Duodenal mucosa (tissue), 2 donors: ENCODE data around the gene IL3.

Source experiments
- H3K27ac ChIP-seq: one replicate; pipeline ENCODE4 v1.7.0; 2013; ENCODE audit warnings: low read depth, low read length
- H3K27me3 ChIP-seq, 2 donors: one replicate each; pipeline ENCODE4 v1.7.0; 2013; ENCODE audit warnings: low read length in 2 of 2, control low read depth in 1 of 2; ENCODE audit not compliant: insufficient read depth in 2 of 2, control insufficient read depth in 1 of 2
- H3K36me3 ChIP-seq, 2 donors: one replicate each; pipeline ENCODE4 v1.7.0; 2013; ENCODE audit warnings: low read length in 2 of 2, control low read depth in 1 of 2; ENCODE audit not compliant: insufficient read depth in 2 of 2, control insufficient read depth in 1 of 2
- H3K4me1 ChIP-seq, 2 donors: one replicate each; pipeline ENCODE4 v1.7.0; 2013; ENCODE audit warnings: low read length in 2 of 2, control low read depth in 1 of 2; ENCODE audit not compliant: insufficient read depth in 2 of 2, control insufficient read depth in 1 of 2
- H3K4me3 ChIP-seq, 2 donors: one replicate each; pipeline ENCODE4 v1.7.0; 2013; ENCODE audit warnings: low read length in 2 of 2, low read depth in 1 of 2
- H3K9ac ChIP-seq, 2 donors: one replicate each; pipeline ENCODE4 v1.7.0; 2013; ENCODE audit warnings: low read length in 2 of 2, low read depth in 1 of 2
- H3K9me3 ChIP-seq, 2 donors: one replicate each; pipeline ENCODE4 v1.7.0; 2013; ENCODE audit warnings: low read length in 2 of 2, control low read depth in 1 of 2; ENCODE audit not compliant: control insufficient read depth in 1 of 2

IL3 gene

GRCh38 chr5:132089363-132089762 lies 28.9 kb downstream of the IL3 start:
- Histone ChIP-seq H3K27ac (no peak overlapping the region), H3K4me3 (no peak overlapping the region), H3K9me3 (no peaks in the 10 kb centered on the region), H3K4me1 (peaks cover 4 to 6% of the 10 kb centered on the region in 2 donors), H3K27me3 (no peaks in the 10 kb centered on the region), H3K36me3 (no peaks in the 10 kb centered on the region), H3K9ac (no peak overlapping the region)

GRCh38 chr5:132090107-132090506 lies 29.7 kb downstream of the IL3 start:
- Histone ChIP-seq H3K27ac (no peak overlapping the region), H3K27me3 (no peaks in the 10 kb centered on the region), H3K9ac (no peak overlapping the region)

GRCh38 chr5:132093271-132093670 lies 32.8 kb downstream of the IL3 start:
- no peaks in the 10 kb centered on the region for H3K36me3 ChIP-seq
- H3K27me3 ChIP-seq: no peaks in the 10 kb centered on the region
- no peak overlapping the region for H3K9ac ChIP-seq
- H3K4me3 ChIP-seq: no peak overlapping the region
- H3K4me1 ChIP-seq: no peaks in the 10 kb centered on the region
- H3K9me3 ChIP-seq: no peaks in the 10 kb centered on the region
- no peak overlapping the region for H3K27ac ChIP-seq

More at GRCh38 chr5:132090107-132090506, 29.7 kb downstream of the IL3 start:
- H3K9me3 ChIP-seq: no peaks in the 10 kb centered on the region
- no peaks in the 10 kb centered on the region for H3K36me3 ChIP-seq
- H3K4me3 ChIP-seq: no peak overlapping the region
- peaks cover 4 to 6% of the 10 kb centered on the region in 2 donors for H3K4me1 ChIP-seq

GRCh38 chr5:132094393-132095076 lies 34.1 kb downstream of the IL3 start:
- no peaks in the 10 kb centered on the region for H3K4me1 ChIP-seq
- H3K27me3 ChIP-seq: no peaks in the 10 kb centered on the region
- H3K9me3 ChIP-seq: no peaks in the 10 kb centered on the region
- H3K36me3 ChIP-seq: no peaks in the 10 kb centered on the region
- H3K9ac ChIP-seq: no peak overlapping the region
- no peak overlapping the region for H3K4me3 ChIP-seq
- no peak overlapping the region for H3K27ac ChIP-seq

- Histone ChIP-seq H3K4me3 (no peak overlapping the region), H3K36me3 (no peaks in the 10 kb centered on the region), H3K9me3 (no peaks in the 10 kb centered on the region), H3K27me3 (no peaks in the 10 kb centered on the region), H3K9ac (no peak overlapping the region), H3K27ac (no peak overlapping the region), H3K4me1 (no peaks in the 10 kb centered on the region)
Measured at GRCh38 chr5:132095077-132095410, 34.6 kb downstream of the IL3 start.

GRCh38 chr5:132095424-132095972 lies 35.0 kb downstream of the IL3 start:
- no peak overlapping the region for H3K27ac ChIP-seq
- H3K9me3 ChIP-seq: no peaks in the 10 kb centered on the region
- H3K36me3 ChIP-seq: no peaks in the 10 kb centered on the region
- H3K4me3 ChIP-seq: no peak overlapping the region
- no peaks in the 10 kb centered on the region for H3K27me3 ChIP-seq
- H3K4me1 ChIP-seq: no peaks in the 10 kb centered on the region
- H3K9ac ChIP-seq: no peak overlapping the region

- H3K36me3 ChIP-seq: no peaks in the 10 kb centered on the region
- H3K9ac ChIP-seq: no peak overlapping the region
- no peaks in the 10 kb centered on the region for H3K27me3 ChIP-seq
- H3K9me3 ChIP-seq: no peaks in the 10 kb centered on the region
- H3K27ac ChIP-seq: no peak overlapping the region
- no peak overlapping the region for H3K4me3 ChIP-seq
- H3K4me1 ChIP-seq: peaks cover 0 to 4% of the 10 kb centered on the region in 2 donors
Measured at GRCh38 chr5:132096904-132097303, 36.4 kb downstream of the IL3 start.

GRCh38 chr5:132098151-132098594 lies 37.7 kb downstream of the IL3 start:
- Histone ChIP-seq H3K27me3 (no peaks in the 10 kb centered on the region), H3K36me3 (no peaks in the 10 kb centered on the region), H3K4me1 (peaks cover 9% of the 10 kb centered on the region in 2 donors), H3K4me3 (no peak overlapping the region), H3K9me3 (no peaks in the 10 kb centered on the region), H3K9ac (no peak overlapping the region), H3K27ac (no peak overlapping the region)

- no peak overlapping the region for H3K27ac ChIP-seq
- H3K9ac ChIP-seq: no peak overlapping the region
- H3K4me1 ChIP-seq: peaks cover 13 to 14% of the 10 kb centered on the region in 2 donors
- no peaks in the 10 kb centered on the region for H3K9me3 ChIP-seq
- no peaks in the 10 kb centered on the region for H3K27me3 ChIP-seq
- no peak overlapping the region for H3K4me3 ChIP-seq
- H3K36me3 ChIP-seq: no peaks in the 10 kb centered on the region
Measured at GRCh38 chr5:132098621-132099020, 38.2 kb downstream of the IL3 start.

GRCh38 chr5:132099076-132099748 lies 38.8 kb downstream of the IL3 start:
- no peaks in the 10 kb centered on the region for H3K27me3 ChIP-seq
- H3K27ac ChIP-seq: no peak overlapping the region
- peaks cover 17 to 18% of the 10 kb centered on the region in 2 donors for H3K4me1 ChIP-seq
- no peak overlapping the region for H3K4me3 ChIP-seq
- H3K36me3 ChIP-seq: no peaks in the 10 kb centered on the region
- H3K9me3 ChIP-seq: no peaks in the 10 kb centered on the region
- H3K9ac ChIP-seq: no peak overlapping the region
